Activated CD4-positive, alpha-beta T cell treated with anti-CD3 and anti-CD28 coated beads for 4 hours (primary cell): ENCODE data around the gene CRB3.
"Not testable (repeated sequence)": the region's sequence is repeated elsewhere in the genome, so short reads cannot be mapped to it uniquely, and the experiment has no call there.

Experiments used
- DNase-seq, 2 donors: peaks; one replicate each; pipeline ENCODE4 v3.0.0-alpha.2; 2020

The CRB3 gene

DNA sequence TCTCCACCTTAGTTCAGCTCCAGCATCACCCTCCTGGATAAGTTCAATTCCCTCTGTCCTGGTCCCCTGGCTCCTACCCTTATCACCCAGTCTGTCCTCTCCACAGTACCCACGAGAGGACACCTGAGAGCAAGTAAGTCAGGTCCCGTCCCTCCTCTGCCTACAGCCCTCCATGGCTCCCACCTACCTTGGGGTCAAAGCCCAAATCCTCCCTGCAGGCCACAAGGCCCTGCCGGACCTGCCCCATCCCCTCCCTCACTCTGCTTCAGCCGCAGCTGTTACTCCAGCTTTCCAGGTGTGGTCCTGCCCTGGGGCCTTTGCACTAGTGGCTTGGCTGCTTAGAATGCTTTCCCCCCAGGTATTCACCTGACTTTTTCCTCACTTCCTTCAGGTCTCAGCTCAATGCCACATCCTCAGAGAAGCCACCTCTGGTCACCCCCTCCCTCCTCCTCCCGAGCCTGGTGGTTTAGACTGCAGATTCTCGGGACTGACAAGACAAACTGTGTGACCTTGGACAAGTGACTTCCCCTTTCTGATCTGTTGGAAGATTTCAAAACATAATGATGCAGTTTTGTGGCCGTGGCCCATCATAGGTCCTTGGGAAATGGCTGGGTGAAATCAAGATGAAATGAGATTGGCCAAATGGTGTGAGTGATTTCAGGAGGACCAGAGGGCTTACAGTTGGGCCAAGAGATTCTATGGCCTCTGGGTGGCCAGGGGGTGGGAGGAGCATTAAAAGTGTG lies 34.4 kb downstream of the CRB3 start:
- no peak for DNase-seq

DNA sequence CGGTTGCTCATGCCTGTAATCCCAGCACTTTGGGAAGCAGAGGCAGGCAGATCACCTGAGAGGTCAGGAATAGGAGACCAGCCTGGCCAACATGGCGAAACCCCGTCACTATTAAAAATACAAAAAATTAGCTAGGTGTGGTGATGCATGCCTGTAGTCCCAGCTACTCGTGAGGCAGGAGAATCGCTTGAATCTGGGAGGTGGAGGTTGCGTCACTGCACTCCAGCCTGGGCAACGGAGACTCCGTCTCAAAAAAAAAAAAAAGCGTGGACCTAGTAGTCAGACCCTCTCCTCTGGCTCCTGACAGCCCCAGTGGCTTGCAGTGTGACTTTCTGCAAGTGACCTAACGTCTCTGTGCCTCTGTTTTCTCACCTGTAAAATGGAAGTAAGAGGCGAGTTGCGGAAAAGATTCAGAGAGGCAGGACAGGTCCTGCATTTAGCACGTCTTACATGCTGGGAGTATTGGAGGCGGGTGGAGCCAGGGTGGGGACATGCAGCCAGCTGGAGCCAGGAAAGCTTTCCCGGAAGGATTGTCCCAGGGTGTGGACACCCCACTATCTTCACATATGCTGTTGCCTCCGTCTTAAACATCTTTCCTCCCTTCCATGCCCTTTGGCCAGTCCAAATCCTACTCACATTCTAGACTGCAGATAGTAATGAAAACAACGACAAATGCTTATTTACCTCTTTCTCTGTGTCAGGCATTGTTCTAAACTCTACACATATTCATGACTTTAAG lies 35.1 kb downstream of the CRB3 start:
- DNase-seq = no peak

DNA sequence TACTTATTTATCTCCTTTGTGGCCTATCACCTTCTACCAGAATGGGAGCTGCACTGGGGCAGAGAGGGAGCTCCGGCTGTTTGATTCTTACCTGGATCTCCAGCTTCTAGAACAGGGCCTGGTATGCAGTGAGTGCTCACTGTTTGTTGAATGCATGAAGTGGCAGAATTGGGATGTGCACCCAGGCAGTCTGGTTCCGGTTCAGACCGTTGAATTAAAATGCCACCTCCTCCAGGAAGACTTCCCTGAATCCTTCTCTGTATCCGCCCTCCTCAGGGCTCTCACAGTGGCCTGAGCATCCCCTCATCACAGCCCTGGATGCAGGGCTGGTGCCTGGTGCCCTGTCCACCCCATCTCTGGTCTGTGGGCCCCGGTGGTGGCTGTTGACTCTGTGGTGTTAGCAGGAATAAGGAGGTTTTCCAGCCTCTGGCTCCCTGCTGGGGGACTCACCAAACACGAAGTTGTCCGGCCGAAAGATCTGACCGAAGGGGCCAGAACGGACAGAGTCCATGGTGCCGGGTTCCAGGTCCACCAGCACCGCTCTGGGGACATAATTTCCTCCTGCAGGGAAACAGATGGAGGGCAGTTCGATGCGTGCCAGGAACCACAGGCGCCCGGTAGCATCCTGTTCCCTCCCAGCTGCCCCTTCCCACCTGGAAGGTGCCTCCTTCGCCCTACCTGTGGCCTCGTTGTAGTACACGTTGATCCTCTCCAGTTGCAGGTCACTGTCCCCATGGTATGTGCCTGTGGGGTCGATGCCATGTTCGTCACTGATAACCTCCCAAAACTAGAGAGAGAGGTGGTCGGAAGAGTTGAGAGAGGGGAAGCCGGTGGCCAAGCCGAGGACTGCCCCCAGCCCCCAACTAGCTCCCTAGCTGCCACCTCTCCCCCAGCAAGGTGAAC lies 37.0 kb downstream of the CRB3 start:
- DNase-seq = no peak

DNA sequence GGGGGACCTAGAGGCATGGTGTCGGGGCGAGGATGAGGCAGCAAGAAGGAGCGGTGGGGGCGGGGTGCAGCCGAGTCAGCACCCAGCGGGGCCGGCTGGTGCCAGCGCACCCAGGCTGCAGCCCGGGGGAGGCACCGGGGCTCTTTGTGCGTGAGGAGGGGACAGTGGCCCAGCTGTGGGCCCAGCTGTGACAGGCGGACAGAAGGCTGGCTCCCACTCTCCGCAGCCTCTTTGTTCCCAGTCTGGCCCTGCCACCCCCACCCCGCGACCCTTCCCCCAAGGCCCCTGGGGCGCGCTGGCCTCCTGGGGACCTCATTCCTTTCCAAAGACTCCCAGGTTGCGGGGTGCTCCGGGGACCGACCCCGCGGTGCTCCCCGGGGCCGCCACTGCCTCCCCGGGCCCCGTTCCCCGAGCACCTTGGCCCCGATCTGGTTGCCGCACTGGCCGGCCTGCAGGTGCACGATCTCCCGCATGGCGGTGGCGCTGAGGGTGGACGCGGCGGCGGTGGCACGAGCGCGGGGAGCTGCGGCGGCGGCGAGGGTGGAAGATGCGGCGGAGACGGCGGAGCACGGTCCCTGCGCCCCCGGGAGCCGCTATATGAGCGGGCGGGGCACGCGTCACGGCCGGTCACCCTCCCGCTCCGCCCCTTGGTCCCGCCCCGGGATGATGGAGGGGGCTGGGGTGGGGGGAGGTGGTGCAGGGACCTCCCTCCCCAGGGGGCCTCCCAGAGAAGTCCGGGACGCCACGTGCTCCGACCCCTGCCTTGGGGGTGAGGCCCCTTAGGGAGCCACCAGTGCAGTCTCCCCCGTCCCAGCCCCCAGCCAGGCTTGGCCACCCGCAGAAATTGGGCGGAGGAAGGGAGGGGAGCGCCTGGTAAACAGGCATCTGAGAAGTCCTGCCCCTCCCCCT lies 37.9 kb downstream of the CRB3 start, which contains the start of gene TUBB4A:
Gene TUBB4A, minus strand, starts transcription at position 570 of the 909 bp plus-strand sequence. Its CDS starts 97 bp downstream, at position 473.
- DNase-seq = peak in 1 of 2 donors; percentile 39

DNA sequence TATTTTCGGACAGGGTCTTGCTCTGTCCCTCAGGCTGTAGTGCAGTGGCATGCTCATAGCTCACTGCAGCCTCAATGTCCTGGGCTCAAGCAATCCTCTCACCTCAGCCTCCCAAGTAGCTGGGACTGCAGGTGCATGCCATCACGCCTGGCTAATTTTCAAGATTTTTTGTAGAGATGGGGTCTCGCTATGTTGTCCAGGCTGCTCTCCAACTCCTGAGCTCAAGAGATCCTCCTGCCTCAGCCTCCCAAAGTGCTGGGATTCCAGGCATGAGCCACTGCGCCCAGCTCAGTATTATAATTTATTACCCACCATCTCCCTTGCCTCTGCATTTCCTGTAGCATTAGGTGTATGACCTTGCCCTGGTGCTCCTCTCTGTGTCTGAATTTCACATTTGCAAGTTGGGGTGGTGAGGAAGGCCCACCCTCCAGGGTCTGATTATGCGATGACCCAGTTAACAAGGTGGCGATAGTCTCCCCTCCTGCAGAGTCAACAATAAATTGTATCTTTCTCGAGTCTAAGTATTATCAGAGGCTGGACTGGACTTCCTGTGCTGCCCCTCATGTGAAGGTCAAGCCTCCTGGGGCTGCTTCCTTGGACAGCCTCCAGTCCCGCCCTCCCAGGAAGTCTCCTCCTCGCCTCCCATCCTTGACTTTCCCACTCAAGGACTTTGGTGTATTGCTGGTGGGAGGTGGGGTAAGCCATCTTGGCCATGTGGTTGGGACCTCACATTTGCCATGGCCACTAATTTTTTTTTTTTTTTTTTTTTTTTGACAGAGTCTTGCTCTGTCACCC lies 39.5 kb downstream of the CRB3 start:
- DNase-seq = no peak

DNA sequence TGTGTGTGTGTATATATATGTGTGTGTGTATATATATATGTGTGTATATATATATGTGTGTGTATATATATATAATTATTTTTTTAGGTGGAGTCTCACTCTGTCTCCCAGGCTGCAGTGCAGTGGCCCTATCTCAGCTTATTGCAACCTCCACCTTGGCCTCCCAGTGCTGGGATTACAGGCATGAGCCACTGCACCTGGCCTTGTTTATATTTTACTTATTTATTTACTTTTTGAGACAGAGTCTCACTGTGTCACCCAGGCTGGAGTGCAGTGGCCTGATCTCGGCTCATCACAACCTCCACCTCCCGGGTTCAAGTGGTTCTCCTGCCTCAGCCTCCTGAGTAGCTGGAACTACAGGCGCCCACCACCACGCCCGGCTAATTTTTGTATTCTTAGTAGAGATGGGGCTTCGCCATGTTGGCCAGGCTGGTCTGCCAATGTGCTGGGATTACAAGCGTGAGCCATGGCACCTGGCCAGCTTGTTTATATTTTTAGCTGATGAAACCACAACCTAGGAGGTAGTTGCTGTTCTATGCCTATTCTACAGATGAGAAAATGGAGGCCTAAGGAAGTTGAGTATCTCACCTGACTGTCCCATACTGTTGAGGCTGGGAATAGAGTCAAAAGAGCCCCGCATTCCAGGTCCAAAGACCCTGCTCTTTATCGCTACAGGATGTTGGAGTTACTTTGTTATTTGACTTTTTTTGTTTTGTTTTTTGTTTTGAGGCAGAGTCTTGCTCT lies 44.1 kb downstream of the CRB3 start:
- not testable (repeated sequence) for DNase-seq

DNA sequence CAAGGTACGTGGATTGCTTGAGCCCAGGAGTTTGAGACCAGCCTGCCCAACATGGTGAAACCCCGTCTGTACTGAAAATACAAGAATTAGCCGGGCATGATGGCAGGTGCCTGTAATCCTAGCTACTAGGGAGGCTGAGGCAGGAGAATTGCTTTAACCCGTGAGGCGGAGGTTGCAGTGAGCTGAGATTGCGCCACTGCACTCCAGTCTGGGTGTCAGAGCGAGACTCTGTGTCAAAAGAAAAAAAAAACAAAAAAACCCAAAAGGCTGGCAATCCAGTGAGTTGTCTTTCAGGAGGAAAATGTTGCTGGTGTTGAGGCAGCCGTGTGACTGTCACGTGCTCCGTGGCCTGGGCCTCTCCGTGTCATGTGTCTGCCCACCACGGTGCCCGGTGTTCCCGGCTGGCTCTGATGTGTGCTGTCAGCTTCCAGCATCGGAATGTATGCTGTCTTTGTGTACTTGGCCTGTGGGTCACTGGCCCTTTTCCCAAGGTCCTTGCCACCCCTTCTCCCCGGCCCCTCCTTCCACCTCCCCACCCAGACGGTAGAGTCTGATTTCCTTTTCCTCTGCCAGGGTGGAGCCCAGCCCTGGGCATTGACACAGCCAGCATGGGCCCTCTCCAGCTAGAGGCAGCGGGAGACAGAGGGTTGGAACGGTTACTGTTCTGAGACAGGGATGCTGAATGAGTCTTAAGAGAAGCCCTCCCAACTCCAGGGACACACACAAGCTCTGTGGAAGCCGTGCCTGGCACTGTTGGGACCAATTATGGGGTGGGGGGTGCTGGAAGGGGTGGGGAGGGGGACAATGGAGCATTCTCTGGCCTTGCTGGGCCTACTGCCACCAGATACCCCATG lies 45.3 kb downstream of the CRB3 start:
- DNase-seq = no peak

DNA sequence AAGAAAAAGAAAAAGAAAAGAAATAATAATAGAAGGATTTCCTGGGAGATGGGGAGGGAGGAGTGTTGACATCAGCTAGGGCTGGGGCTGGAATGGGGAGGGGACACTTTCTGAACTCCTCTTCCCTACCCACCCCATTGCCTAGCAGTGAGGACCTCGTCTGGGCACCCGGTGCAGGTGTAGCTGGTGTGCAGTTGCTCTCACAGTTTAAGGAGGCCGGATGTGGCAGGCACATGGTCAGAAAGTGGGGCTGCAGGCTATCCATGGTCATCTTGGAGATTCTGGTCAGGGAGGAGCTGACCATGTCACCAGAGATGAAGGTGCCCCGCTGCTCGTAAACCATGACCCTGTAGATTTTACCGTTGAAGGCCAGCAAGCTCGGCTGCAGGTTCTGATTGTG lies 46.5 kb downstream of the CRB3 start:
- DNase-seq = no peak

DNA sequence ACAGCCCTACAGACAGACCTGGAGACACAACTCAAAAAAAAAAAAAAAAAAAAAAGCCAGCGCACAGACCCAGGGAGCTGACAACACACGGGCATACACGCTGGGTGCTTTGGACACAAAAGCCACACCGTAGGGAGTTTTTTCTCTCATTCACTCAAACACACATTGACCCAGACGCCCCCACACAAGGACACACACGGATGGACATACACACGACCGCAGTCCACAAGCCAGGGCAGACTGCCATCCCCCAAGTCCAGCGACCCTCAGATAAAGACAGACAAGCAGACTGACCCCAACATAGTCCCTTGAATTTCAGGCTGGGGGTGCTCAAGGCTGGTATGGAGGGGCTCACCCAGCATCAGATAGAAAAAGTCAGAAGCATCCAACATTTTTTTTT lies 50.0 kb downstream of the CRB3 start:
- DNase-seq = no peak

DNA sequence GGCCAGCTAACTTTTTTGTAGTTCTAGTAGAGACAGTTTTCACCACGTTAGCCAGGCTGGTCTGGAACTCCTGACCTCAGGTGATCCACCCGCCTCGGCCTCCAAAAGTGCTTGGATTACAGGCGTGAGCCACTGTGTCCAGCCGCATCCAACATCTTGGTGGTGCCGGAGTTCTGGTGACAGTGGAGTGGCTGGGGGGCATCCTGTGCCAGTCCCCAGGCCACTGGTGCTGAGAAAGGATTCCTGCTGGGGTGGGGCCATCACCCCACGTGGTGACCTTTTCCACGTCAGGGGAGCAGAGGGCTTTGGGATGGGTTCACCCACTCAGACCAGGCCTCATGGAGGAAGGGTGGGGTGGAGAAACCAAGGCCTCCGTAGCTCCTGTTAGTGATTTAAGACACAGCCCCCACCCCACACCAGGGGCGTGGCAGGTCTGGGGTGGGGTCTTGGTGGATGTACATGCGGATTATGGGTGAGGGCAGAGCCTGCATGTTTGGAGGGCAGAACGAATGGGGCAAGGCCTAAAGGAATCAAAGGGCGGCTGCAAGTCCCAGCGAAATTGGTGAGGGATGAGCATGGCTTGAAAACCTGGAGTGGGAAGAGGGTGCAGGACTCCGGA lies 51.0 kb downstream of the CRB3 start:
- DNase-seq = no peak

DNA sequence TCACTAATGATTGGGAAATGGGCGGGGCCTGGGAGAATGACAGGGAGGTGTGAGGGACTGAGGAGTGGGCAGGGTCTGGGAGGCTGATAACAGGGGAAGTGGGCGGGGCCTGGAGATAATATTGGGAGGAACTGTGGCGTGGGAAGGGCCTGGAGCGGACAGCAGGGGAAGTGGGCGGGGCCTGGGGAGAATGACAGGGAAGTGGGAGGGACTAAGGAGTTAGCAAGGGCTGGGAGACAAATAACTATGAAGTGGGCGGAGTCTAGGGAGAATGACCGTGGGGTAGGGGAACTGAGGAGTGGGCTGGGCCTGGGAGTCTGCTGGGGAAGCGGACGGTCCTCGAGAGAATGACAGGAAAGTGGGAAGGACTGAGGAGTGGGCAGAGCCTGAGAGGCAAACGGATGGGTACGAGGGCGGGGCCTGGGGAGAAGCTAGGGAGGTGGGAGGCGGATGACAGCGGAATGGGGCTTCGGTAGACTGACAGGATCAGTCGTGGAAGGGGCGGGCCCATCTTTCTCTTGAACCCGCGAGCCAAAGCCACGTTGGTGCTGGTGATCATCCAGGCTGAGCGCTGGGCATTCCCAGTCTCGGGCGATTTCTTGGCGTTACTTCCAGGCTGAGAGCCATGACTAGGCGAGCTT lies 52.1 kb downstream of the CRB3 start:
- DNase-seq = peak; percentile 51 to 58
